Measurements from ENCODE around the gene CKAP5.

The CKAP5 gene

DNA sequence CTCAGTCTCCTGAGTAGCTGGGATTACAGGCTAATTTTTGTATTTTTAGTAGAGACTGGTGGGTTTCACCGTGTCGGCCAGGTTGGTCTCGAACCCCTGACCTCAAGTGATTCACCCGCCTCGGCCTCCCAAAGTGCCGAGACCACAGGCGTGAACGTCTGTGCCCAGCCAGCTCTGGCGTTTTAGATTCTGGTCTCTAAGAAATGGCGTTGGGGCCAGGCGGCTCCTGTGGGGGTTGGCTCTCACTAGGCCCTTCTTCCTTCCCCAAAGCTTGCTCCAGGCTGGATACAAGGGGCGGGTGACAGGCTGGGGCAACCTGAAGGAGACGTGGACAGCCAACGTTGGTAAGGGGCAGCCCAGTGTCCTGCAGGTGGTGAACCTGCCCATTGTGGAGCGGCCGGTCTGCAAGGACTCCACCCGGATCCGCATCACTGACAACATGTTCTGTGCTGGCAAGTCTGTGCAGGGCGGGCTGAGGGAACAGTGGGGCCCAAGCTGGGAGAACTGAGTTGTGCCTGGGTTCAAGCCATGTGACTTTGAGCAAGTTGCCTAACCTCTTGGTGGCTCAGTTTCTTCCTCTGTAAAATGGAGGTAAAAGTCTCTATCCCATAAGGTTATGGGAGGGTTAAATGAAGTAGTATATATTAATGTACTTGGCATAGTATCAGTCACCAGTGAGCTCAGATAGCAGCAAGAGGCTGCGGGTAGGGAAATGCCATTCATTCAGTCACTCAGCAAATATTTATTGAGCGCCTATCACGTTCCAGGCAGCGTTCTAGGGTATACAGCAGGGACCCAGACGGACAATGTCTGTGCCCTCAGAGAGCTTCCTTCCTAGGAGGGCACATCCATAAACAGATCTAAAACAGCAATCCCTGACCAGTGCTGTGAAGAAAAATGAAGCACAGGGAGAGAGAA is 116.7 kb downstream of the CKAP5 start:
- Histone ChIP-seq H3K4me3 (no peak overlapping the region), H3K27ac (no peak overlapping the region)
- no peak for DNase-seq (ENCODE audit: low spot score)
- TF ChIP-seq CTCF (IDR thresholded peaks at IDR 0.05), result no peak

DNA sequence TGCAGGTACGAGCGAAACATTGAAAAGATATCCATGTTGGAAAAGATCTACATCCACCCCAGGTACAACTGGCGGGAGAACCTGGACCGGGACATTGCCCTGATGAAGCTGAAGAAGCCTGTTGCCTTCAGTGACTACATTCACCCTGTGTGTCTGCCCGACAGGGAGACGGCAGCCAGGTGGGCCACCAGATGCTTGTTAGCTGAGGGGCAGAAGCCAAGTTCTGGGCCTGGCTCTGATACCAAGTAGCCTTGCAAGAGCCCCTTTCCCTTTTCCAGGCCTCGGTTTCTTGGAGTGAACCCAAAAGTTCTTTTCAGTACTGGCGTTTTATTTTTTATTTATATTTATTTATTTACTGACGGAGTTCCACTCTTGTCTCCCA is 117.4 kb downstream of the CKAP5 start:
- TF ChIP-seq CTCF (IDR thresholded peaks at IDR 0.05), result no peak
- no peak overlapping the region for H3K27ac ChIP-seq
- no peak for DNase-seq (ENCODE audit: low spot score)
- H3K4me3 ChIP-seq, result no peak overlapping the region

DNA sequence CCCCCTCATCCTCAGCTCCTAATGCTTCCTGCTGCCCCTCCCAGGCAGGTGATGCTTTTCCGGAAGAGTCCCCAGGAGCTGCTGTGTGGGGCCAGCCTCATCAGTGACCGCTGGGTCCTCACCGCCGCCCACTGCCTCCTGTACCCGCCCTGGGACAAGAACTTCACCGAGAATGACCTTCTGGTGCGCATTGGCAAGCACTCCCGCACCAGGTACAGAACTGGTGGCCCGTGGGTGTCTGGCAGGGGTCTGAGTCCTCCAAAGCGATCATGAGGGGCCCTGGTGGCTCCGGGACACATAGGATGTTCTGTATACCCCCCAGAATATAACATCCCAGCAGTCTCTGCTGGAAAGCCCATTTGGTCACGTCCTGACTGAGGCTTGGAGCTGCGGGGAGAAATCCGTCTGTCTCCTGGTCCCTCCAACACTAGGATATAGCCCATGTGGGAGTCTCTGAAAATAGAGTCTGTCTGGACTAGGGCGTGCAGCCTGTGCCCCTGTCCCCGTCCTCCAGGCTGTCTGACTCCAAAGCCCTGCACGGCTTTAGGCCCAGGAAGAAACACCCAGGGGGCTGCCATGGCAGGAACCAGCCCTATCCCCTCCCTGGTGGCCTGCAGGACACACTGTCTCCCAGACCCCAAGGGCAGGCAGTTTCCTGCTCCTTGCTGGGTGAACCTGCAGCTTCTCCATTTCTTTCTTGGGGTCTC is 118.0 kb downstream of the CKAP5 start:
- no peak for DNase-seq (ENCODE audit: low spot score)
- Histone ChIP-seq H3K4me3 (no peak overlapping the region), H3K27ac (no peak overlapping the region)
- TF ChIP-seq CTCF (IDR thresholded peaks at IDR 0.05), result no peak

GRCh38 chr11:46726206-46726862 is 119.7 kb downstream of the CKAP5 start:
- DNase-seq (ENCODE audit: low spot score), result no peak
- TF ChIP-seq CTCF (IDR thresholded peaks at IDR 0.05), result no peak
- no peak overlapping the region for H3K27ac ChIP-seq
- no peak overlapping the region for H3K4me3 ChIP-seq

DNA sequence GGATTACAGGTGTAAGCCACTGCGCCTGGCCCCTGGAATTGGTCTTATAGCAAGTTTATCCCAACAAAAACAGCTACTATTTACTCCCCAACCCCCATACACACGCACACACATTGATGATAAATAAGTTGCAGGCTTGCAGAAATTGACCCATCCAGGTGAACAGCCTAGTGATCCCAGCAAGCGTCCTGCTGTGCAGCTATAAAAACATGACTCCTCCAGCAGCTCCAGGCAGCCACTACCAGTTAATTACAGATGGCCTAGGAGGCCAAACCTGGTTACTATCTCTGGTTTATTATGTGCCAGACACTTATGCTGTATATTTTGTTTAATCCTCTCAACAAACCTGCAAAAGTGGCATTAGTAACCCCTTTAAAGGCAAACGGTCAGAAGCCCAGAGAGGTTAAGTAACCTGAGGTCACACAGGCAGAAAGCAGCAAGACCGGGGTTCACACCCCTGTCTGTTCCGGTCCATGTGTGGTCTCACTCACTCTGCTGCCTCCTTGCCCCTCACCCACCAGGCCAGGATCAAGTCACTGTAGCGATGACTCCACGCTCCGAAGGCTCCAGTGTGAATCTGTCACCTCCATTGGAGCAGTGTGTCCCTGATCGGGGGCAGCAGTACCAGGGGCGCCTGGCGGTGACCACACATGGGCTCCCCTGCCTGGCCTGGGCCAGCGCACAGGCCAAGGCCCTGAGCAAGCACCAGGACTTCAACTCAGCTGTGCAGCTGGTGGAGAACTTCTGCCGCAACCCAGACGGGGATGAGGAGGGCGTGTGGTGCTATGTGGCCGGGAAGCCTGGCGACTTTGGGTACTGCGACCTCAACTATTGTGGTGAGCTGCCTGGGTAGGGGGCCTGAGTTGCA is 120.5 kb downstream of the CKAP5 start:
- DNase-seq (ENCODE audit: low spot score), result no peak
- Histone ChIP-seq H3K27ac (no peak overlapping the region), H3K4me3 (no peak overlapping the region)
- no peak for TF ChIP-seq CTCF (IDR thresholded peaks at IDR 0.05)

DNA sequence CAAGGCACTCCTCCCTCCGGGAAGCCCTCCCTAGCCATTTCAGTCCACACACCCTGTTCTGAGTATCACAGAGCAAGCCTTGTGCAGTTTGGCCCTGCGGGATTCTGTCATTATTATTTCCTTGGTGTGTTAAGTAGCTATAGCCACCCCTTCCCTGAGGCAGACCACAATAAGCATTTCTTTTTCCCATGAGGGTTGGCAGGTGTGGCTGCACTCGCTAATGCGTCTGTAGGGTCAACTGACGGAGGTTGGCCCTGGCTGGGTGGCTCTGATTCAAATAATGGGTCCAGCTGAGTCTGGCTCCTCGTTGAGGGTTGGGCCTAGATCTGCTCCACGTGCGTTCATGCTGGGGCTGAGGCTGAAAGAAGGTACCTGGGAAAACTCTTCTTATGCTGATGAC is 122.0 kb downstream of the CKAP5 start:
- no peak for TF ChIP-seq CTCF (IDR thresholded peaks at IDR 0.05)
- Histone ChIP-seq H3K4me3 (no peak overlapping the region), H3K27ac (no peak overlapping the region)
- DNase-seq (ENCODE audit: low spot score), result no peak
